ENCODE results near the gene SBF2.

DNA sequence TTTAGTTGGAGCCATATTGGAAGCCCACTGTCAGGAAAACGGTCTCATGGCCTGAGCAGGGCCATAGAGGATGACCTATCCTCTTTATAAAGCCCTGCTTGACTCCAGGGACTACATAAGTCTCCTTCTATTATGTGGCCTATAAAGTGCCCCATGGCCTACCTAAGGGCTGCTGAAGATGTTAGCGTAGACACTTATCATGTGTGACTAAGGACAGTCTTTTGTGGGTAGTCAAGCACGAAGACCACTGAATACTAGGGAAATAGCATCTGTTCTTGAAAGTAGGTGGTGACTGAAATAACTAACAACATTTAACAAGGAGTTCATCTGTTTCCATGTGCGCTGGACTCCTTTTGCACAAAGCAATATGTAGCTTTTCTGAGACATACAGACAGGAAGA lies 513.1 kb downstream of the SBF2 start:
- TF ChIP-seq, protein P1, sequence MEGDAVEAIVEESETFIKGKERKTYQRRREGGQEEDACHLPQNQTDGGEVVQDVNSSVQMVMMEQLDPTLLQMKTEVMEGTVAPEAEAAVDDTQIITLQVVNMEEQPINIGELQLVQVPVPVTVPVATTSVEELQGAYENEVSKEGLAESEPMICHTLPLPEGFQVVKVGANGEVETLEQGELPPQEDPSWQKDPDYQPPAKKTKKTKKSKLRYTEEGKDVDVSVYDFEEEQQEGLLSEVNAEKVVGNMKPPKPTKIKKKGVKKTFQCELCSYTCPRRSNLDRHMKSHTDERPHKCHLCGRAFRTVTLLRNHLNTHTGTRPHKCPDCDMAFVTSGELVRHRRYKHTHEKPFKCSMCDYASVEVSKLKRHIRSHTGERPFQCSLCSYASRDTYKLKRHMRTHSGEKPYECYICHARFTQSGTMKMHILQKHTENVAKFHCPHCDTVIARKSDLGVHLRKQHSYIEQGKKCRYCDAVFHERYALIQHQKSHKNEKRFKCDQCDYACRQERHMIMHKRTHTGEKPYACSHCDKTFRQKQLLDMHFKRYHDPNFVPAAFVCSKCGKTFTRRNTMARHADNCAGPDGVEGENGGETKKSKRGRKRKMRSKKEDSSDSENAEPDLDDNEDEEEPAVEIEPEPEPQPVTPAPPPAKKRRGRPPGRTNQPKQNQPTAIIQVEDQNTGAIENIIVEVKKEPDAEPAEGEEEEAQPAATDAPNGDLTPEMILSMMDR (IDR thresholded peaks at IDR 0.05; ENCODE audit: insufficient read depth, low read length), result no peak
- TF ChIP-seq REST (IDR thresholded peaks at IDR 0.05; ENCODE audit: insufficient replicate concordance, low read depth), result no peak
- no peak for TF ChIP-seq POLR2AphosphoS5 (IDR thresholded peaks at IDR 0.05; ENCODE audit: low read depth)
- no peak for TF ChIP-seq GABPA (IDR thresholded peaks at IDR 0.05; ENCODE audit: low read depth)
- TF ChIP-seq SPI1 (IDR thresholded peaks at IDR 0.05; ENCODE audit: borderline replicate concordance, low read depth), result no peak
